HG03457 (cell line): ENCODE data around the gene DHRS3.
"Not testable (repeated sequence)": the region's sequence is repeated elsewhere in the genome, so short reads cannot be mapped to it uniquely, and the experiment has no call there.

Experiments
- ATAC-seq: cut with Tn5 transposase; IDR thresholded peaks from one replicate; pipeline ENCODE4 v1.9.1; 2021; ENCODE audit warnings: moderate number of reproducible peaks; ENCODE audit not compliant: unreplicated experiment

Gene DHRS3

GRCh38 chr1:12541274-12542137 is 76.5 kb downstream of the DHRS3 start:
- ATAC-seq: no peak

GRCh38 chr1:12540580-12541273 is 77.3 kb downstream of the DHRS3 start:
- ATAC-seq: no peak

- no peak for ATAC-seq
These were observed 78.1 kb downstream of the DHRS3 start for GRCh38 chr1:12539705-12540579.

GRCh38 chr1:12539320-12539704 is 78.7 kb downstream of the DHRS3 start:
- ATAC-seq: no peak

- ATAC-seq: not testable (repeated sequence)
These were observed 79.5 kb downstream of the DHRS3 start for GRCh38 chr1:12538536-12538935.

- no peak for ATAC-seq
These were observed 80.0 kb downstream of the DHRS3 start for GRCh38 chr1:12537906-12538461.

GRCh38 chr1:12537294-12537693 is 80.7 kb downstream of the DHRS3 start:
- no peak for ATAC-seq

GRCh38 chr1:12536023-12536639 is 81.9 kb downstream of the DHRS3 start:
- no peak for ATAC-seq

GRCh38 chr1:12532405-12533315 is 85.3 kb downstream of the DHRS3 start:
- no peak for ATAC-seq

- no peak for ATAC-seq
These were observed 86.9 kb downstream of the DHRS3 start for GRCh38 chr1:12531179-12531499.

- ATAC-seq: no peak
These were observed 87.4 kb downstream of the DHRS3 start for GRCh38 chr1:12530462-12531178.

- ATAC-seq: no peak
These were observed 88.3 kb downstream of the DHRS3 start for GRCh38 chr1:12529640-12530174.

GRCh38 chr1:12528021-12528852 is 89.8 kb downstream of the DHRS3 start:
- ATAC-seq: no peak

GRCh38 chr1:12527564-12527963 is 90.4 kb downstream of the DHRS3 start:
- ATAC-seq: no peak

- ATAC-seq: no peak
These were observed 92.5 kb downstream of the DHRS3 start for GRCh38 chr1:12525311-12526181.

- ATAC-seq: no peak
These were observed 93.7 kb downstream of the DHRS3 start for GRCh38 chr1:12524266-12524665.

GRCh38 chr1:12522780-12523179 is 95.2 kb downstream of the DHRS3 start:
- ATAC-seq: not testable (repeated sequence)
